Endothelial cell of umbilical vein (primary cell): ENCODE data around the gene RNASEH1.

Experiments
- EZH2 ChIP-seq: IDR thresholded peaks from 2 replicates; pipeline ENCODE4 v1.6.1; 2012; ENCODE audit warnings: borderline replicate concordance, low read depth, mild to moderate bottlenecking, moderate library complexity, low read length, inconsistent platforms; ENCODE audit not compliant: severe bottlenecking
- GATA2 ChIP-seq: IDR thresholded peaks from 2 replicates; pipeline ENCODE4 v1.7.0; 2011; ENCODE audit warnings: low read depth, mild to moderate bottlenecking, moderate library complexity, mixed read lengths, low read length; ENCODE audit not compliant: insufficient read length, insufficient read depth
- JUN ChIP-seq: IDR thresholded peaks from 2 replicates; pipeline ENCODE4 v1.6.1; 2011; ENCODE audit warnings: borderline replicate concordance, low read depth; ENCODE audit not compliant: insufficient read length, insufficient read depth
- MYC ChIP-seq: IDR thresholded peaks from one replicate; pipeline ENCODE4 v1.6.1; 2011; ENCODE audit warnings: mild to moderate bottlenecking, low read depth, low read length
- POLR2A ChIP-seq: IDR thresholded peaks from 2 replicates; pipeline ENCODE4 v1.6.1; 2012; ENCODE audit warnings: low read depth, mild to moderate bottlenecking, control low read depth, low read length
- POLR2AphosphoS5 ChIP-seq: IDR thresholded peaks from 2 replicates; pipeline ENCODE4 v1.6.1; 2012; ENCODE audit warnings: low read depth, mild to moderate bottlenecking, control low read depth, low read length, moderate library complexity; ENCODE audit not compliant: insufficient read depth
- TF ChIP-seq, protein P1 (sequence below), 2 donors: IDR thresholded peaks; 1 replicate in 1 of 2; 2 replicates in 1 of 2; pipeline ENCODE4 v1.5.1; 2011; ENCODE audit warnings: low read length in 2 of 2, mild to moderate bottlenecking in 2 of 2, moderate library complexity in 2 of 2, control low read depth in 1 of 2, inconsistent platforms in 1 of 2, low read depth in 1 of 2; ENCODE audit not compliant: insufficient read depth in 1 of 2; ENCODE audit errors: extremely low read depth in 1 of 2
- TF ChIP-seq, protein P2 (sequence below): IDR thresholded peaks from 2 replicates; pipeline ENCODE4 v1.6.1; 2011; ENCODE audit not compliant: insufficient read depth, insufficient read length

DNA sequence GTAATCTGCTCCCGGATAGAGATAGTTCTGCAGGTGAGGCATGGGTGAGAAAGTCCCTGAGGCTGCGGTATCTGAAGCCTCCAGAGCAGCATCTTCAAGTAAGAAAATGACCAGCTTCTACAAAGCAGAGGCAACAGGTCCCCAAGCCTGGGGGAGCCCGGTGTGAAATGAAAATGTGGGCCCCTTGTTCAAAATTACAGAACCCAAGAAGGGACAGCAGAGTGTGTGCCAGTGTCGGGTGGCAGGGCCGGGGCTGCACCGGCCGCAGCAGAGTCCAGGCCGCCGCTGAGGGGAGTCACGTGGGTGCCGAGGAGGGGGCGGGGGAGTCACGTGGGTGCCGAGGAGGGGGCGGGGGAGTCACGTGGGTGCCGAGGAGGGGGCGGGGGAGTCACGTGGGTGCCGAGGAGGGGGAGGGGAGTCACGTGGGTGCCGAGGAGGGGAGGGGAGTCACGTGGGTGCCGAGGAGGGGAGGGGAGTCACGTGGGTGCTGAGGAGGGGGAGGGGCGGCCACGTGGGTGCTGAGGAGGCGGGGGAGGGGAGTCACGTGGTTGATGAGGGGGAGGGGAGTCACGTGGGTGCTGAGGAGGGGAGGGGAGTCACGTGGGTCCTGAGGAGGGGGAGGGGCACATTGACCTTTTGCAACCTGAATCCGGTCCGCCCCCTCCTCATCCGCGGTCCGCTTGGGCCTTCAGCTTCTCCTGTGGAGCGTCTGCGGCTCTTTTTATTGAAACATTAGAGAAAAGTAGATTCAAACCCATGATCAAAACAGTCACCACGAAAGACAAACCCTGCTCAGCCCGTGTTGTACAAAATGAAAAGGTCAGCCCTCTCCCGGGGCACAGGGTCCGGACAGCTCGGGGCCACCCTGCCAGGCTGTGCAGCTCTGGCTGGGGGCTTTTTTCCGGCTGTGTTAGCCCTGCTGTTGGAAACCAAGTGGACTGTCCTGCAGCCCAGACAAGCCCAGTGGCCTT, 47.1 kb upstream of the RNASEH1 start:
- TF ChIP-seq, protein P1, sequence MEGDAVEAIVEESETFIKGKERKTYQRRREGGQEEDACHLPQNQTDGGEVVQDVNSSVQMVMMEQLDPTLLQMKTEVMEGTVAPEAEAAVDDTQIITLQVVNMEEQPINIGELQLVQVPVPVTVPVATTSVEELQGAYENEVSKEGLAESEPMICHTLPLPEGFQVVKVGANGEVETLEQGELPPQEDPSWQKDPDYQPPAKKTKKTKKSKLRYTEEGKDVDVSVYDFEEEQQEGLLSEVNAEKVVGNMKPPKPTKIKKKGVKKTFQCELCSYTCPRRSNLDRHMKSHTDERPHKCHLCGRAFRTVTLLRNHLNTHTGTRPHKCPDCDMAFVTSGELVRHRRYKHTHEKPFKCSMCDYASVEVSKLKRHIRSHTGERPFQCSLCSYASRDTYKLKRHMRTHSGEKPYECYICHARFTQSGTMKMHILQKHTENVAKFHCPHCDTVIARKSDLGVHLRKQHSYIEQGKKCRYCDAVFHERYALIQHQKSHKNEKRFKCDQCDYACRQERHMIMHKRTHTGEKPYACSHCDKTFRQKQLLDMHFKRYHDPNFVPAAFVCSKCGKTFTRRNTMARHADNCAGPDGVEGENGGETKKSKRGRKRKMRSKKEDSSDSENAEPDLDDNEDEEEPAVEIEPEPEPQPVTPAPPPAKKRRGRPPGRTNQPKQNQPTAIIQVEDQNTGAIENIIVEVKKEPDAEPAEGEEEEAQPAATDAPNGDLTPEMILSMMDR (IDR thresholded peaks at IDR 0.05; ENCODE audit: extremely low read depth in 1 of 2, insufficient read depth in 1 of 2, low read depth in 1 of 2, low read length in 2 of 2) = no peak
- no peak for TF ChIP-seq MYC
- TF ChIP-seq POLR2A = no peak
- no peak for TF ChIP-seq POLR2AphosphoS5
- TF ChIP-seq, protein P2, sequence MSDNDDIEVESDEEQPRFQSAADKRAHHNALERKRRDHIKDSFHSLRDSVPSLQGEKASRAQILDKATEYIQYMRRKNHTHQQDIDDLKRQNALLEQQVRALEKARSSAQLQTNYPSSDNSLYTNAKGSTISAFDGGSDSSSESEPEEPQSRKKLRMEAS = peak; percentile 40
- TF ChIP-seq JUN = no peak
- TF ChIP-seq EZH2 = no peak
- no peak for TF ChIP-seq GATA2
